Measurements from ENCODE around the gene NDRG4. TPM values are rescaled to one million over a fixed set of nuclear protein-coding genes. Genes with fewer than 3 reads are reported as not detected.
A peak's percentile ranks its signal among the peaks of the same experiment; 100 is the strongest.

The NDRG4 gene
- polyA plus RNA-seq (ENCODE audit: insufficient read length), result 11.7 TPM

DNA sequence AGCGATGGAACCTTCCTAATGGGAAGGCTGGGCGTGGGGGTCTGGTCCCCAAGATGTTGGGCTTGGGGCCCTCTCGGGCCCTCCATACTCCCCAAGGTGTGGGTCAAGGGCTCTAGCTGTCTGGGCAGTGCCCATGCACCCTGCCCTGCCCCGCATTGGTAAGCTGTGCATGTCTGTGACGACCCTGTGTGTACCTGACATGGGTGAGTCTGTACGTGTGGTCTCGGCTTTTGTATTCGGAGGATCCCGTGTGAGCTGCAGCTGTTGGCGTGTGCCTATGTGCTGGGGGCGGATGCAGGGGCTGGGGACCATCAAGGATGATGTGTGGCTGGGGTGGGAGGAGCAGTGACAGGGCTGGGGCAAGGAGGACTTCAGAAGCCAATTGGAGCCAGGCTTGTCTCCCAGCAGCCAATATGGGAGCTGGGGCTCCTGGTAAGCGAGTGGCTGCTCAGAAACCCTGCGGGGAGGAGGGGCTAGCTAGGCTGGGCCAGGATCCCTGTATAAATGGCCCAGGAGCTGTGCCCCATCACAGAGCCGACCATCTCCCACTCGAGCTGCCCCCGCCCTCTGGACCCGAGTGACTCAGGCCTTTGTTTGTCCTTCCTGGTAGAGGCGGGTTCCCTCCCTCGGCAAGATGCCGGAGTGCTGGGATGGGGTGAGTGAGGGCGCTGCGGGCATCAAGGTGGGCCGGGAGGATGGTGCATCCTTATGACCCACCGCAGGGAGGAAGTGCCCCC lies at the start of gene NDRG4:
TSS of gene NDRG4 (plus strand) at position 529 of the 737 bp plus-strand sequence. CDS start at position 635, 106 bp downstream.
- DNase-seq (ENCODE audit: low read depth), result peak; percentile 60

DNA sequence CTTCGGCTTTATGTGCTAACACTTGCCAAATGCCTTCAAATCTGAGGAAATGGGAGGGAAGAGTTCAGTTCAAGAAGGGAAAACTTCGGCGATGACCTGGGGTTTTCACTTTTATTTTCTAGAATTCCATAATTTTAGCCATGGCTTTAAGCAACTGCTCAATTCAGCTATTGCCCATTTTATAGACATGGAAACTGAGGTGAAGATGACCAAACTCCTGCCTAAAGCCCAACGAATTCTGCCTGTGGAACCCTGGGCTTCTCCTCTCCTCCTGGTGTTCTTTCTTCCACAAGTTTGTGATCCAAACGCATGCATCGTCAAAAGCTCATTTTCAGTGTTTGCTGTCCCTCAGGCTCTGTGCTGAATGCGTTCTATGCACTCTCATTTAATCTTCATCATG lies 49.4 kb upstream of the NDRG4 start:
- DNase-seq (ENCODE audit: low read depth), result no peak

GRCh38 chr16:58451265-58451689 lies 48.7 kb upstream of the NDRG4 start:
- no peak for DNase-seq (ENCODE audit: low read depth)

GRCh38 chr16:58451945-58452401 lies 48.0 kb upstream of the NDRG4 start:
- DNase-seq (ENCODE audit: low read depth), result no peak

DNA sequence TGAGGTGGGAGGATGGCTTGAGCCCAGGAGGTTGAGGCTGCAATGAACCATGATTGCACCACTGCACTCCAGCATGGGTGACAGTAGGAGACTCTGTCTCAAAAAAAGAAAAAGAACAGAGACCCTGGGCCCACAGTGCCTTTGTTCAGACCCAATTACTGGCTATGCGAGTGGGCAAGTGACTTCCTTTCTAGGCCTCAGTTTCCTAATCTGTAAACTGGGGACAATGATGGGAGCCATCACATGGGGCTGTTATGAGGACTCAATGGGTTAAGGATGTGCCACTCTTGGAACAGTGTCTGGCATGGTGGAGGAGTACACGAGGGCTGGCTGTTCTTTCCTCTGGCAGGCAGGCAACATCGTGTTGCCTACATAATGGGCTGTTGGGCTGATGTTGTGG lies 47.3 kb upstream of the NDRG4 start:
- DNase-seq (ENCODE audit: low read depth), result no peak

DNA sequence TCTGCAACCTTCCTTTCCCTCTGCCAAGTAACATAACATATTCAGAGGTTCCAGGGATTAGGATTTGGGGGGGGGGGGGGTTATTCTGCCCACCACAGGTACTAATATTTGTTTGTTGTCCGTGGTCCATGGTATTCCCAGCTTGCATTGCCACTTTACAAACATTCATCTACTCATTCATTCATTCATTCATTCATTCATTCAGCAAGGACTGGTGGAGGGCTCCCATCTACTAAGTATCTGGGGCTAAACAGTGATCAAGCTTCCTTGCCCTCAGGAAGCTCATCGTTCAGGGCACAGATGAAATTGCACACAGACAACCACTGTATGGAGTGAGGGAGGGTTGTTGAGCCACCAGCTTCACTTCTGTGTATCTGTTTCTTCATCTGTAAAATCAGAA lies 45.8 kb upstream of the NDRG4 start:
- no peak for DNase-seq (ENCODE audit: low read depth)

DNA sequence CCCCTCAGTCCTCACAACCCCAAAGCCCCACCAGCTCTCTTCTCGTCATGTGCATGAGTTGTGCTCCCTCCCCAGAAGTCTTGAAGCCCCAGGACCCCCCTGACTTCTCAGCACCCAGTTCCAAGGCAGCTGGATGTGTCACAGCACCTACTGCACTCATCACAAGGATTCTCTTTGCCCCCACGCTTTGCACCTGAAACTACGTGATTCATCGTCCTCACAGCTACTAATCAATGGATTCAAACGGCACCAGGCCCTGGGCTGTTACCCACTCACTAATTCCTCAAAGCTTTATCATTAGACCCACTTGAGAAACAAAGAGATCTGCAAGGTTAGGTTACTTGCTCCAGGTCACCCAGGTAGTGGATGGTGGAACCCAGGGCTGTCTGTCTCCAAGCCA lies 45.1 kb upstream of the NDRG4 start:
- DNase-seq (ENCODE audit: low read depth), result no peak

DNA sequence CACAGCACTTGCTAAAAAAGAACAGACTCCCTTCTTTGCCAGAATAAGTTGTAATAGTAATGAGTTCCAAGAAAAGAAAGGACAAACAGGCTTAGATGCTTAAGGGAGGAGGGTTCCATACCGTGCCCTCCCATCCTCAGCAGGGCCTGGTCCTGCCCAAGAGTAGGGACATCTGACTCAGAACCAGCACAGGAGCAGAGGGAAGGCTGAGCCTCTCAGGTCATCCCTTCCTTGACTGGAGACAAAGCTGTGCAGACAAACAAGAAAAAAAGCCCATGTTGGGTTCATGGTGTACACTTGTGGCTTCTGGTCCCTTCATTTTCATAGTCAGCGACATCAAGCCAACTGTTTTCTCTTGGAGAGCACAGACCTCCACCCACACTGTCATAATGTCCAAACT lies 44.2 kb upstream of the NDRG4 start:
- DNase-seq (ENCODE audit: low read depth), result no peak

DNA sequence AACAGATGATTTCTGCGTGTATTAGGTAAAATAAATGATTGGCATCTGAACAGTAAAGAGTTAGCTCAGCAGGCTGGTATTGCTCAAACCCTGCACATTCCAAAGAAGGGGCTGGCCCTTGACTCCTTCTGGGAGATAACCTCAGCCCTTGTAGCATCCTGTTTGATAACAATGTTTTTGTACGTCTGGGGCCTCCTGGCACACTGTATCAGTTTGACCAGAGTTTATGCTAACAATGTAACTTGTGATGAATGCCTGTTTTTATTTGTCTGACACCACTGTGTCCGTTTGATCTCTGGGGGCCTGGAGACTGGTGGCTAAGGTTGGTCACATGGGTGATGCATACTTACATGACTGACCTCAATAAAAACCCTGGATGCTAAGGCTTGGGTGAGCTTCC lies 43.8 kb upstream of the NDRG4 start:
- DNase-seq (ENCODE audit: low read depth), result no peak

GRCh38 chr16:58458606-58459343 lies 41.2 kb upstream of the NDRG4 start:
- DNase-seq (ENCODE audit: low read depth), result no peak

- no peak for DNase-seq (ENCODE audit: low read depth)
Measured at GRCh38 chr16:58459344-58460218, 40.4 kb upstream of the NDRG4 start.

DNA sequence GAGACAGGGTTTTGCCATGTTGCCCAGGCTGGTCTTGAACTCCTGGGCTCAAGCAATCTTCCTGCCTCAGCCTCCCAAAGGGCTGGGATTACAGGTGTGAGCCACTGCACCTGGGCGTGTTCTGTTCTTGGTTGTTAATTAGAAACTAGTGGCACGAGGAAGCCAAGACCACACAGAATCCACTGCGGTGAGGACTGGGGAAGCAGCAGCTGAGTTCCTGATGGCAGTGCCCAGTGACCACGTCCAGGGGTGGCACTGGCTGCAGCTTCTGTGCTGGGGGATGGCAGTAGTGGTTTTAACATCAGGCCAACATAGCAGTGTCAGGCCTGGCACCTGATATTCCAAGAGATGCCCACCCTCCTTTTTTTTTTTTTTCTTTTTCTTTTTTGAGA lies 39.7 kb upstream of the NDRG4 start:
- no peak for DNase-seq (ENCODE audit: low read depth)

- no peak for DNase-seq (ENCODE audit: low read depth)
Measured at GRCh38 chr16:58461056-58461455, 38.9 kb upstream of the NDRG4 start.

- DNase-seq (ENCODE audit: low read depth), result no peak
Measured at GRCh38 chr16:58461640-58462039, 38.3 kb upstream of the NDRG4 start.

DNA sequence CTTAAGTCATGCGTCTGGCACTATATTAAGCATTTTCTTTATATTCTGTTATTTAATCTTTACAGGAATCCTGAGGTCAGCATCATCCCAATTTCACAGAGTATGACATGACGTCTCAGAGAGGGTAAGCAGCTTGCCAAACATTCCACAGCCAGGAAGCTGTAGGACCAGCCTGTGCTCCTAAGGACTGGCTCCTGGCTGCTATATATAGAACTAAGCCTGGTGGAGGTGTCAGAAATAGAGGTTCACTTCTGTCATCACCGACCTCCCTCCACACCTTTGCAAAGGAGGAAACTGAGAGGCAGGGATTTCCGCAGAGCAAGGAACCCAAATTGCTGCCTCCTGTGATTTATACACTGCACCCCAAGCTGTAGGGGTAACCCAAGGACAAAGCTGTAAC lies 37.9 kb upstream of the NDRG4 start:
- DNase-seq (ENCODE audit: low read depth), result no peak

DNA sequence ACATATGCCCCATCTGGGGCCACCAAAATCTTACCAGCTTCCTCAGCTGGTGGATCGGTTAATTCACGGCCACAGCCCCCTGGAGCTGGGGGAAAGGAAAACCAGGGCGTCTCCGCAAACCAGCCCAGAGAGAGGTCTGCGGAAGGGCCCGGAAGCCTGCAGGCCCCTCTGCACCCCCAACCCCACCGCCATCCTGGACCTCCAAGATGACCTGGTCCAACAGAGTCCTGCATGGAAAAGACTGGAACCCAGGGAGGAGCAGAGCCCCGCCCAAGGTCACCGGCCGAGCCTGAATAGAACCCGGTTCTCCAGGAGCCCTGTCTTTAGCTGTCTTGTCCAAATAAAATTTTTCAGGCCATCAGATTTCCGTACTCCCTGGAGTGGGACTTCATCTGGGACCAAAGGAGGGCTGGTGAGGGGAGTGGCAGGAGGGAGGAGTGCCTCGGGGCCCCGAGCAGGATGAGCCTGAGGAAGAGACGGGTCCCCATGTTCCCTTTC lies 37.4 kb upstream of the NDRG4 start:
- DNase-seq (ENCODE audit: low read depth), result no peak

GRCh38 chr16:58462997-58463941 lies 36.7 kb upstream of the NDRG4 start:
- DNase-seq (ENCODE audit: low read depth), result no peak

DNA sequence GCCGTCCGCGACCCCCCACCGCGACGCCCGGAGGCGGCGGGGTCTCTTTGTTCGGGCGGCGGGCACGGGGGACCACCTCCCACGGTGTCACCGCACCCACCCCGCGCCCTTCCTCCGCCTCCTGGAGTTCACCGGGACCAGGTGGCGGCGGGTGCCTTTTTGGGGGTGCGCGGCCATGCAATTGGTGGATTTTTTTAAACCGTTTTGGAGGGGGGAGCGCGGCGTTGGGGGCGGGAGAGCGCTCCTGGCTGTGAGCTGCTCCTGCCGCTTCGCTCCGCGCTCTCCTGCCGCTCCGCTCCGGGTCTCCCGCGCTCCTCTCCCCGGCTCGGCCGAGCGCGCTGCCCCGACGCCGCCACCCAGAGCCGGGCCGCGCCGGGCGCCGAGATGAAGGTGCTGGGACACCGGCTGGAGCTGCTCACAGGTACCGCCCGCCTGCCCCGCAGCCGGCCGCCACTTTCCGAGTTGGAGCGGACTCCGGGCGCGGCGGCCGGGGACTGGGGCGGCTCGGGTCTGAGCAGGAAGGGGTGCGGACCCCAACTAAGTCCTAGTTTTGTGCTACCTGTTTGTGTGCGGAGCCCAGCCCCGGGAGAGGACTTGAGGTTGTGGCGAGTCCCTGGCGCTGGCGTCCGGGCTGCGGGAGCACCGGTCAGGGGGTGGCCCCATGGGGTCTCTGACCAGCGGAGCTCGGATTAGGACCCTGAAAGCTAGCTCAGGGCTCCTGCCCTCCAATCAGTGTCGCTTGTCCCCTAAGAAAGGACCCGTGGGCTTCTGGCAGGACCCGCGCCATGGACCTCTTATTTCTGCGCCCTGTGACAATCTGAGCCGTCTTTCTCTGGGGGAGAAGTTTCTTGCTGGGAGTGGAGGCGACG lies 35.7 kb upstream of the NDRG4 start:
- DNase-seq (ENCODE audit: low read depth), result no peak

DNA sequence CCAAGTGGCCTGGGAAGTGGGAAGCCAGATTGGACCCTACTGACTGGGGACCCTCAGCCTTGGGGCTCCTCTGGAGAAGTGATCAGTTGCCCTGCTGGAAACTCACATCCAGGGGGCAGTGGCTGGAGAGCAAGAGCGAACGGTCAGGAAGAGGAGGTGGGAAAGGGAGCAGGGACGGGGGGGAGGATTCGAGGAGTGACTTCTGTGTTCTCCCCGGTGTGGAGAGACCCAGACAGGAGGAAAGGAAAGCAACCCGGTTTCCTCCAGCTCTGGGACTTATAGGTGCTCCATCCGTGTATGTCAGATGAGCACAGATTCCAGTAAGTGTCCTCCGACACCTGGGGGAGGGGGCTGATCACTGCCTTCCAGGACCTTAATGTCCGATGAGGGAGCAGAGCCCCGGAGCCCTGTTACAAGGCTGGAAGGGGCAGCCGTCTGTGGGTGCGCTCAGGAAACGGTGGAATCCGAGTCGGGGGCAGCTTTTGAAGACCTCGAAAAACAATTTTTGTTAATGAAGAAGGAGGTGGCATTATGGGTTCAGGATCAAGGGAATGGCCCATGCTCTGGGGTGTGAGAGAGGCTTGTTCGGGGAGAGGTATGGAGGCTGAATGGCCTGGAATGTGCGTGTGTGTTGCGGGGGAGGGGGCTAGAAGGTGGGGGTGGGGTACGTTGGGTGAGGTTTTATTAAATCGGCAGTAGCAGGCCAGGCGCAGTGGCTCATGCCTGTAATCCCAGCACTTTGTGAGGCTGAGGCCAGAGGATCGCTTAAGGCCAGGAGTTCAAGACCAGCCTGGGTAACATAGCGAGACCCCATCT lies 34.8 kb upstream of the NDRG4 start:
- DNase-seq (ENCODE audit: low read depth), result no peak

Measured in forelimb muscle (tissue), 1 donor.